Glutamatergic neuron (in vitro differentiated cells): ENCODE results near the gene MRPL43. TPM values are rescaled to one million over a fixed set of nuclear protein-coding genes. Genes with fewer than 3 reads are reported as not detected.

Experiments used
- DNase-seq: peaks from one replicate; pipeline ENCODE4 v3.0.0; 2022
- H3K27ac Mint-ChIP-seq: one replicate; pipeline ENCODE4 v1.8.0; 2020; ENCODE audit warnings: mild to moderate bottlenecking, mixed read lengths, inconsistent platforms; ENCODE audit not compliant: unreplicated experiment
- H3K27me3 Mint-ChIP-seq: one replicate; pipeline ENCODE4 v1.8.0; 2020; ENCODE audit warnings: mild to moderate bottlenecking, moderate library complexity, mixed read lengths, inconsistent platforms; ENCODE audit not compliant: unreplicated experiment
- H3K36me3 Mint-ChIP-seq: one replicate; pipeline ENCODE4 v1.8.0; 2020; ENCODE audit warnings: mild to moderate bottlenecking, mixed read lengths, inconsistent platforms; ENCODE audit not compliant: unreplicated experiment
- H3K4me1 Mint-ChIP-seq: one replicate; pipeline ENCODE4 v1.8.0; 2020; ENCODE audit warnings: mild to moderate bottlenecking, low read depth, mixed read lengths, inconsistent platforms; ENCODE audit not compliant: unreplicated experiment
- H3K4me3 Mint-ChIP-seq: one replicate; pipeline ENCODE4 v1.8.0; 2020; ENCODE audit warnings: mild to moderate bottlenecking, mixed read lengths, inconsistent platforms; ENCODE audit not compliant: unreplicated experiment
- H3K9me3 Mint-ChIP-seq: one replicate; pipeline ENCODE4 v1.8.0; 2020; ENCODE audit warnings: mild to moderate bottlenecking, moderate library complexity, mixed read lengths, inconsistent platforms; ENCODE audit not compliant: unreplicated experiment
- total RNA-seq: library from RNA; stranded (reverse); fragmentation: NEBNext Ultra II Directional; extraction: Animal tissue kit (Norgen Biotek cat#: 25700); gene quantifications from one replicate; pipeline ENCODE4 v1.2.1, GENCODE V29; 2021; ENCODE audit not compliant: unreplicated experiment
- TF ChIP-seq, protein P1 (sequence below): fragments of 200-600 bp; sonication (generic); IDR thresholded peaks from one replicate; pipeline ENCODE4 v1.5.0; 2021; ENCODE audit not compliant: partially characterized antibody, unreplicated experiment

The MRPL43 gene
- total RNA-seq, 1 donor from 2014 or later, result 58.2 TPM

DNA sequence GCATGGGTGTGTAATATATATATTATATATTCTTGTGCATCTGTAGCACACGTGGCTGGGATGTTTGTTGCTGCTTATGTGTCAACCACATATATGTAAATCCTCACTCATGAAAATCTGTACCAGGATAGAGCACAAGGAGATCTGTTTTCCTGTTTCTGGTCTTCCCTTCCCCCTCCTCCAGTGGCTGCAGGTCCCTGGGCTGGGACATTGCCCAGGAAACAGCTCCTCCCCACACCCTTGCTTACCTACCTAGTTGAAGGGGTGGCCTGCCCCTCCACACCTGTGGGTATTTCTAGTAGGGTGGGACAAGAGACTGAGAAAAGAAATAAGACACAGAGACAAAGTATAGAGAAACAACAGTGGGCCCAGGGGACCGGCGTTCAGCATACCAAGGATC, 46.0 kb upstream of the MRPL43 start:
- Mint-ChIP-seq H3K9me3 (peaks cover 7% of the 10 kb centered on the region), H3K27me3 (peaks cover 17% of the 10 kb centered on the region), H3K4me1 (peaks cover 32% of the 10 kb centered on the region), H3K4me3 (no peak overlapping the region), H3K27ac (no peak overlapping the region), H3K36me3 (peaks cover 7% of the 10 kb centered on the region)
- no peak for DNase-seq
- TF ChIP-seq, protein P1, sequence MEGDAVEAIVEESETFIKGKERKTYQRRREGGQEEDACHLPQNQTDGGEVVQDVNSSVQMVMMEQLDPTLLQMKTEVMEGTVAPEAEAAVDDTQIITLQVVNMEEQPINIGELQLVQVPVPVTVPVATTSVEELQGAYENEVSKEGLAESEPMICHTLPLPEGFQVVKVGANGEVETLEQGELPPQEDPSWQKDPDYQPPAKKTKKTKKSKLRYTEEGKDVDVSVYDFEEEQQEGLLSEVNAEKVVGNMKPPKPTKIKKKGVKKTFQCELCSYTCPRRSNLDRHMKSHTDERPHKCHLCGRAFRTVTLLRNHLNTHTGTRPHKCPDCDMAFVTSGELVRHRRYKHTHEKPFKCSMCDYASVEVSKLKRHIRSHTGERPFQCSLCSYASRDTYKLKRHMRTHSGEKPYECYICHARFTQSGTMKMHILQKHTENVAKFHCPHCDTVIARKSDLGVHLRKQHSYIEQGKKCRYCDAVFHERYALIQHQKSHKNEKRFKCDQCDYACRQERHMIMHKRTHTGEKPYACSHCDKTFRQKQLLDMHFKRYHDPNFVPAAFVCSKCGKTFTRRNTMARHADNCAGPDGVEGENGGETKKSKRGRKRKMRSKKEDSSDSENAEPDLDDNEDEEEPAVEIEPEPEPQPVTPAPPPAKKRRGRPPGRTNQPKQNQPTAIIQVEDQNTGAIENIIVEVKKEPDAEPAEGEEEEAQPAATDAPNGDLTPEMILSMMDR, result no peak

DNA sequence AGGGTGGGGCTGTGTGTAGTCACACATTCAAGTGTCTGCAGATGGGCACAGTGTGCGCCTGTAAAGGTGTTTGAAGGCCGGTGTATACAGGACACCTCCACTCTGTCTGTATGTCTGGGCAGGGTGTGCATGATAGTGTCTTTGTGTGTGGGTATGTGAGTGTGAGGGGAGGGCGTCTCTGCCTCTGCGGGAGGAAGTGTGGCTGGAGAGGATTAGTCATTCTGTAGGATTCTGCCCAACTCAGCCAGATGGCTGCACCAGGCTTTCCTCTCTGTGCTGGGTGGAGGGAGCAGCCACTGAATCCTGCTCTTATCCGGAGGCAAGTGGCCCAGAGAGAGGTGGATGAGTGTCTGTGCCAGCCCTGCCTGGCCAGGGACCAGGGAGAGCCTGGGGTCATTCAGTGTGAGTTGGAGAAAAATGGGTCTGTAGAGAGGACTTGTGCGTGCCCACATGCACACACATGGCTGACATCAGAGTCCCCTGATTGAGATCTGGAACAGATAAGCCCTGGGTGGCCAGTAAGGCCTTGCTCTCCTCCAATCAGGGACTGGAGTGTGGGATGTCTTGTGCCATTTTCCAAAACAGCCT, 45.4 kb upstream of the MRPL43 start:
- Mint-ChIP-seq H3K27me3 (peaks cover 15% of the 10 kb centered on the region), H3K36me3 (peaks cover 5% of the 10 kb centered on the region), H3K27ac (peak overlapping the region; percentile 63), H3K9me3 (peaks cover 5% of the 10 kb centered on the region), H3K4me3 (peak overlapping the region; percentile 80), H3K4me1 (peaks cover 30% of the 10 kb centered on the region)
- TF ChIP-seq, protein P1, result no peak
- peak; percentile 71 for DNase-seq

DNA sequence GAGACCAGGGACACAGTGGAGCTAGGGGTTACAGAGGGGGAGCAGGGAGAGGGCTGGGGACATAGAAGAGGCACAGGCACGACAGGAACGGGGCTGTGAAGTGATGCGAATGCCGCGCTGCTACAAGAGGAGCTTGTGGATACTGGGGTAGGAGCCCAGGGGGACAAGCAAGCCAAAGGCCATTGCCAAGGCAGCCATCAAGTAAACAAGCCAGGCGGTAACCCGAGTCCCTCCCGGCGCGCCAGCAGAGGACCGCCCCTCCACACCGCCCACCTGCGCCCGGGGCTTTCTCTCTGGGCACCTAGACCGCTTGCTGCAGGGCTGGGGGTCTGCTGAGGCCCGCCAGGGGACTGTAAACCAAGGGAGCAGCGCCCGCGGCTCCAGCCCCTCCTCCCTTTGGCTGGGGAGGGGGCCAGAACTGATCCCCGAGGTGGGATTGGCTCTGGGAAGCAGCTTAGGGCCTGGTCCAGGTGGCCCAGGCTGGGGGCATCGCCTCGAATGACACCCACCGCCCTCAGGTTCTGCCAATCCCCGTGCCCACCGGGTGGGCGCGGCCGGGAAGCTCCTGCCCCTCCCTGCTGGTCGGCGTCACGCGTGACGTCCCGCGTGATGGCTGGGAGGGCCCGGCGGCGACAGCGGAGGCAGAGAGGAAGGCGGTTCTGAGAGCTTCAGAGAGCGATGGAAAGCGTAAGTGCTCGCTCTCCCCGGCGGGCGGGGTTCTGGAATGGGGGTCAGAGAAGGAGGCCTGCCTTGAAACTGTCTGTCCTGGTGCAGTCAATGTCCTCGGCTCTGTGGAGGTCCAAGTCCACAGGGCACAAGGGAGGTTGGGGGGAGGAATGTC, 44.7 kb upstream of the MRPL43 start:
- Mint-ChIP-seq H3K9me3 (peaks cover 5% of the 10 kb centered on the region), H3K36me3 (peaks cover 6% of the 10 kb centered on the region), H3K27me3 (peaks cover 15% of the 10 kb centered on the region), H3K27ac (peak overlapping the region; percentile 63), H3K4me3 (peak overlapping the region; percentile 80), H3K4me1 (peaks cover 36% of the 10 kb centered on the region)
- TF ChIP-seq, protein P1, result no peak
- peak; percentile 75 for DNase-seq

DNA sequence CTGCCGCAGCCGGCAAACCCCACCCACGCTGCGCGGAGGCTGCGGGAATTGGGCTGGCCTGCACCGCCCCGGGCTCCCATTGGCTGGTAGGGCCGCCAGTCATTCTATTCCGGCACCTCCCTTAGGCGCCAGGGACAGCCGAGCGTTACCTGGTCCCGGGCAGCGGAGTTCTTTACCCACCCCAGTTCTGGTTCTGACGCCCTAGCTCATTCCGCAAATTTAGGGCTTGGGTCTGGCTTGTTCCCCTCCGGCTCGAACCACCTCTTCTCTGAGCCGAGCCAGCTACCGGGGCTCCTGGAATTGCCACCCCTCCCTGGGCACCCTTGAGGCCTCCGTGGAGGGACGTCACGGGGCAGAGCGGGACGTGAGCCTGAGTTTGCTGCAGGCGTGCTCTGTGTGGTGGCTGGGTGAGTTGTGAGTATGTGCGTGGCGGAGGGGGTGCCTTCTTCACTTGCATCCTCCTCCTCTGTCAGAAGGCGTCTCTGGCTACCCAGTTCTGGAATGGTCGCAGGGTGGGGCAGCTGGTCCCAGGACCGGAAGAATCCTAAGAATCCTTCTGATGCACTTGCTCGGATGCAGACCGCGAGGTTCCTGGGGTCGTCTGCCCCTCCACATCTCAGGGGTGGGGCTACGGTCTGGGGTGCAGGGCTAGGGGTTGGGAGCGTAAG, 44.0 kb upstream of the MRPL43 start, which contains the start of the genes PDZD7 and SFXN3:
Gene PDZD7 (minus strand): TSS at position 2 of the 668 bp plus-strand sequence. CDS start 910 bp downstream, outside the sequence.
Gene SFXN3 (plus strand): TSS at position 107 of the 668 bp plus-strand sequence. CDS start 3,461 bp downstream, outside the sequence.
- H3K36me3 Mint-ChIP-seq, result peaks cover 6% of the 10 kb centered on the region
- H3K9me3 Mint-ChIP-seq, result peaks cover 5% of the 10 kb centered on the region
- peak; percentile 93 for DNase-seq
- H3K4me3 Mint-ChIP-seq, result peak within 1 kb of the TSS; percentile 80
- peaks cover 17% of the 10 kb centered on the region for H3K27me3 Mint-ChIP-seq
- H3K4me1 Mint-ChIP-seq, result peaks cover 38% of the 10 kb centered on the region
- TF ChIP-seq, protein P1, result no peak
- no peak within 1 kb of the TSS for H3K27ac Mint-ChIP-seq
